ENCODE data around the gene PAPPA.

DNA sequence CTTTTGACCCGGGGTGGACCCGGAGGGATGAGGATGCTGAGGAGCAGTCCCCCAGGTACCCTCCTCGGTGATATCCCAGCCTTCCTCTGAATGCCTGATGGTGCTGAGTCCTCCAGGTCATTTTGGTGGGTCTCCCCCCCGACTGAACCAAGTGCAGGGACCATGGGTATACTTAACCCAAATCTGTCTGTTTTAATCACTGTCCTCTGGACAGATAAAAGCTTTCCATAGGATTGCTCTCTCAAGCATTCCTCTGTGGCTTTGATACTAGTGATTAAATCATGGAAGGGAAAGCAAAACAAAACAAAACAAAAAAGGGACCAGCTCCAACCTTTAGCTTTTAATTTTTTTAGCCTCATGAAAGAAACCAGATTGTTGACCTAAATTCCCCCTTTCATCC, 26.0 kb downstream of the PAPPA start:
- TF ChIP-seq, protein P1, sequence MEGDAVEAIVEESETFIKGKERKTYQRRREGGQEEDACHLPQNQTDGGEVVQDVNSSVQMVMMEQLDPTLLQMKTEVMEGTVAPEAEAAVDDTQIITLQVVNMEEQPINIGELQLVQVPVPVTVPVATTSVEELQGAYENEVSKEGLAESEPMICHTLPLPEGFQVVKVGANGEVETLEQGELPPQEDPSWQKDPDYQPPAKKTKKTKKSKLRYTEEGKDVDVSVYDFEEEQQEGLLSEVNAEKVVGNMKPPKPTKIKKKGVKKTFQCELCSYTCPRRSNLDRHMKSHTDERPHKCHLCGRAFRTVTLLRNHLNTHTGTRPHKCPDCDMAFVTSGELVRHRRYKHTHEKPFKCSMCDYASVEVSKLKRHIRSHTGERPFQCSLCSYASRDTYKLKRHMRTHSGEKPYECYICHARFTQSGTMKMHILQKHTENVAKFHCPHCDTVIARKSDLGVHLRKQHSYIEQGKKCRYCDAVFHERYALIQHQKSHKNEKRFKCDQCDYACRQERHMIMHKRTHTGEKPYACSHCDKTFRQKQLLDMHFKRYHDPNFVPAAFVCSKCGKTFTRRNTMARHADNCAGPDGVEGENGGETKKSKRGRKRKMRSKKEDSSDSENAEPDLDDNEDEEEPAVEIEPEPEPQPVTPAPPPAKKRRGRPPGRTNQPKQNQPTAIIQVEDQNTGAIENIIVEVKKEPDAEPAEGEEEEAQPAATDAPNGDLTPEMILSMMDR (IDR thresholded peaks at IDR 0.05): no peak
- TF ChIP-seq POLR2A (IDR thresholded peaks at IDR 0.05): no peak

Data from Peyer's patch (tissue), 4 donors.